ENCODE measurements around the gene SEMA6A. TPM values are rescaled to one million over a fixed set of nuclear protein-coding genes. Genes with fewer than 3 reads are reported as not detected.
A peak's percentile ranks its signal among the peaks of the same experiment; 100 is the strongest.

The SEMA6A gene
- total and polyA plus RNA-seq, 10 of the 15 experiments (the other 5 are each of a cell fraction or from before 2014, with no cell fraction given): 0.16 to 10.2 (median 1.1) TPM

DNA sequence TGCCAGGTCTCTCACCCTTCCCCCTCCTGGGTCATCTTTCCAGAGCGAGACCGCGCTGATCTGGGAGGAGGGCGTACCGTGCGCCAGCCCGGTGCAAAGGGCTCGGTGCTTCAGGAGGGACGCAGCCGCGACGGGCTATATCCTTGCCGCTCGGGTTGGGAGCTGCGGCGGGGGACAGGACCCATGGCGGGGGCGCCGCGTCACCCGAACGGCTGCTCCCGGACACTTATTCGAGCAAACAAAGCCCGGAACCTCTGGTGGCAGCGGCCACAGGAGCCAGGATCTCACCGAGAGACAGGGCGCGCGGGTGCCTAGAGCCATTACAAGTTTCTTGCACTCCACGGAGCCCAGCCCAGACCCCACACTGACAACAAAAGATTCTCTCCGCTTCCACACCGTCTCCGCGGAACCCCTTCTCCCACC lies 1.3 kb downstream of the SEMA6A start:
- peaks cover 8% of the 10 kb centered on the region for H3K79me2 ChIP-seq (ENCODE audit: control insufficient read depth, insufficient read depth, low read length)
- H4K20me1 ChIP-seq (ENCODE audit: control insufficient read depth, insufficient read depth): no peaks in the 10 kb centered on the region
- 3% methylated on average over 35 of the region's 35 CpGs for WGBS (ENCODE audit: insufficient coverage, insufficient replicate concordance, low lambda C conversion rate, missing lambda C conversion rate)
- in situ Hi-C loops (cut with MboI) (loop anchor here (25.0 kb wide), 1 partner anchor 436 kb away; no protein-coding TSS in a partner anchor), intact Hi-C loops (cut with micrococcal nuclease; ENCODE audit: unreplicated experiment) (loop anchor here (10.0 kb wide), 2 partner anchors 502 to 882 kb away; no protein-coding TSS in a partner anchor)
- BruUV-seq (replicated peaks): TSS peak; percentile 38
- peak overlapping the region; percentile 98 for H3K4me2 ChIP-seq (ENCODE audit: control insufficient read depth, insufficient read depth)
- peak overlapping the region; percentile 85 for H3K4me3 ChIP-seq
- DNase-seq (ENCODE audit: low read depth, low spot score) (no peak), FAIRE-seq (no peak), ATAC-seq (peak; percentile 0; the same call in 2 of the 3 replicates)
- TF ChIP-seq CHD2 (IDR thresholded peaks at IDR 0.05; ENCODE audit: borderline replicate concordance, low read depth, low read length) (no peak), WRNIP1 (IDR thresholded peaks at IDR 0.05; ENCODE audit: borderline replicate concordance, low read depth, low read length) (no peak), SIN3A (IDR thresholded peaks at IDR 0.05; ENCODE audit: low read depth, low read length) (0 out of 2 replicates have a peak, but pooled peaks have one; percentile 9), NR2F1 (conservative IDR thresholded peaks at IDR 0.05) (peak; percentile 28; the same call in 1 of the 2 replicates), MYC (IDR thresholded peaks at IDR 0.05; ENCODE audit: insufficient read depth, insufficient read length, insufficient replicate concordance, low read length, severe bottlenecking) (no peak), IKZF1 (conservative IDR thresholded peaks at IDR 0.05) (0 out of 2 replicates have a peak, but pooled peaks have one; percentile 7), BACH1 (IDR thresholded peaks at IDR 0.05; ENCODE audit: borderline replicate concordance) (peak; percentile 20; the same call in 1 of the 2 replicates), IKZF2 (IDR thresholded peaks at IDR 0.05) (0 out of 4 replicates have a peak, but pooled peaks of 1 of the 2 experiments have one; percentile 16), GATAD2B (conservative IDR thresholded peaks at IDR 0.05; ENCODE audit: low read depth) (0 out of 2 replicates have a peak, but pooled peaks have one; percentile 26), EED (IDR thresholded peaks at IDR 0.05; ENCODE audit: low read depth) (no peak), EZH2 (IDR thresholded peaks at IDR 0.05; ENCODE audit: borderline replicate concordance, control insufficient read depth, low read depth, low read length) (0 out of 2 replicates have a peak, but pooled peaks have one; percentile 46)
- TF ChIP-seq, protein P1, sequence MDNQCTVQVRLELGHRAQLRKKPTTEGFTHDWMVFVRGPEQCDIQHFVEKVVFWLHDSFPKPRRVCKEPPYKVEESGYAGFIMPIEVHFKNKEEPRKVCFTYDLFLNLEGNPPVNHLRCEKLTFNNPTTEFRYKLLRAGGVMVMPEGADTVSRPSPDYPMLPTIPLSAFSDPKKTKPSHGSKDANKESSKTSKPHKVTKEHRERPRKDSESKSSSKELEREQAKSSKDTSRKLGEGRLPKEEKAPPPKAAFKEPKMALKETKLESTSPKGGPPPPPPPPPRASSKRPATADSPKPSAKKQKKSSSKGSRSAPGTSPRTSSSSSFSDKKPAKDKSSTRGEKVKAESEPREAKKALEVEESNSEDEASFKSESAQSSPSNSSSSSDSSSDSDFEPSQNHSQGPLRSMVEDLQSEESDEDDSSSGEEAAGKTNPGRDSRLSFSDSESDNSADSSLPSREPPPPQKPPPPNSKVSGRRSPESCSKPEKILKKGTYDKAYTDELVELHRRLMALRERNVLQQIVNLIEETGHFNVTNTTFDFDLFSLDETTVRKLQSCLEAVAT (IDR thresholded peaks at IDR 0.05): peak; percentile 74
- TF ChIP-seq, protein P2, sequence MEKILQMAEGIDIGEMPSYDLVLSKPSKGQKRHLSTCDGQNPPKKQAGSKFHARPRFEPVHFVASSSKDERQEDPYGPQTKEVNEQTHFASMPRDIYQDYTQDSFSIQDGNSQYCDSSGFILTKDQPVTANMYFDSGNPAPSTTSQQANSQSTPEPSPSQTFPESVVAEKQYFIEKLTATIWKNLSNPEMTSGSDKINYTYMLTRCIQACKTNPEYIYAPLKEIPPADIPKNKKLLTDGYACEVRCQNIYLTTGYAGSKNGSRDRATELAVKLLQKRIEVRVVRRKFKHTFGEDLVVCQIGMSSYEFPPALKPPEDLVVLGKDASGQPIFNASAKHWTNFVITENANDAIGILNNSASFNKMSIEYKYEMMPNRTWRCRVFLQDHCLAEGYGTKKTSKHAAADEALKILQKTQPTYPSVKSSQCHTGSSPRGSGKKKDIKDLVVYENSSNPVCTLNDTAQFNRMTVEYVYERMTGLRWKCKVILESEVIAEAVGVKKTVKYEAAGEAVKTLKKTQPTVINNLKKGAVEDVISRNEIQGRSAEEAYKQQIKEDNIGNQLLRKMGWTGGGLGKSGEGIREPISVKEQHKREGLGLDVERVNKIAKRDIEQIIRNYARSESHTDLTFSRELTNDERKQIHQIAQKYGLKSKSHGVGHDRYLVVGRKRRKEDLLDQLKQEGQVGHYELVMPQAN (conservative IDR thresholded peaks at IDR 0.05): peak; percentile 36; the same call in 1 of the 2 replicates
- H3K9ac ChIP-seq (ENCODE audit: control insufficient read depth, insufficient read depth, low read length): no peak overlapping the region; the same call in 1 of the 2 replicates
- H3K27me3 ChIP-seq (replicated peaks in 1 of 2; ENCODE audit: control insufficient read depth in 2 of 2, insufficient read depth in 2 of 2, low read length in 1 of 2): peaks cover 2 to 20% of the 10 kb centered on the region in 2 experiments
- SMC1A ChIA-PET (ENCODE audit: uncharacterized antibody, unreplicated experiment): interaction anchor here (1.5 to 6.1 kb wide), 4 partner anchors 12 to 436 kb away, joined by 4 to 44 read pairs (median 18); no protein-coding TSS in a partner anchor
- H3K4me1 ChIP-seq (ENCODE audit: control insufficient read depth, insufficient read depth, low read length): peaks cover 14% of the 10 kb centered on the region
- POLR2A ChIA-PET: interaction anchor here (1.0 to 1.1 kb wide), 2 partner anchors 12 to 436 kb away, joined by 3 to 5 read pairs; no protein-coding TSS in a partner anchor
- no peak overlapping the region for H3K27ac ChIP-seq (ENCODE audit: control insufficient read depth, insufficient read depth)
- CTCF ChIA-PET: interaction anchor here (1.2 to 6.3 kb wide), 4 partner anchors 17 to 436 kb away, joined by 4 to 46 read pairs (median 22); no protein-coding TSS in a partner anchor
- no peak overlapping the region; the same call in 1 of the 2 replicates for H2AFZ ChIP-seq (ENCODE audit: control insufficient read depth, low read depth, low read length)
- no peaks in the 10 kb centered on the region for H3K36me3 ChIP-seq (ENCODE audit: control insufficient read depth in 2 of 2, insufficient read depth in 2 of 2, low read length in 1 of 2)
- RAD21 ChIA-PET (ENCODE audit: unreplicated experiment): interaction anchor here (0.7 to 6.9 kb wide), 7 partner anchors 9 to 374 kb away, joined by 3 to 74 read pairs (median 3); no protein-coding TSS in a partner anchor
- no peaks in the 10 kb centered on the region for H3K9me3 ChIP-seq (replicated peaks; ENCODE audit: control insufficient read depth, insufficient read depth, low read length)
